NCI-H82 treated with DMSO at 0.1 percent for 48 hours (cell line): Measurements from ENCODE around the gene OR14I1.

ENCODE experiments used
- DNase-seq: peaks from one replicate; lab custom pipeline; 2025; ENCODE audit not compliant: unreplicated experiment; lab: John Stamatoyannopoulos, UW

OR14I1 gene

GRCh38 chr1:248702714-248703113 lies at the start of gene OR14I1:
OR14I1 (minus strand) TSS chr1:248702766.
- no peak for DNase-seq

GRCh38 chr1:248751635-248752034 lies 49.1 kb upstream of the OR14I1 start:
- no peak for DNase-seq

- DNase-seq = no peak
Observed at GRCh38 chr1:248751142-248751541, 48.6 kb upstream of the OR14I1 start.

GRCh38 chr1:248750496-248750895 lies 47.9 kb upstream of the OR14I1 start:
- no peak for DNase-seq

GRCh38 chr1:248748211-248748610 lies 45.6 kb upstream of the OR14I1 start:
- no peak for DNase-seq

GRCh38 chr1:248740876-248741275 lies 38.3 kb upstream of the OR14I1 start:
- DNase-seq = no peak

- no peak for DNase-seq
Observed at GRCh38 chr1:248739572-248740205, 37.1 kb upstream of the OR14I1 start.

GRCh38 chr1:248737457-248737856 lies 34.9 kb upstream of the OR14I1 start:
- DNase-seq = no peak

- DNase-seq = no peak
Observed at GRCh38 chr1:248736977-248737376, 34.4 kb upstream of the OR14I1 start.

- no peak for DNase-seq
Observed at GRCh38 chr1:248733566-248733965, 31.0 kb upstream of the OR14I1 start.

GRCh38 chr1:248730507-248731335 lies 28.2 kb upstream of the OR14I1 start:
- no peak for DNase-seq

- no peak for DNase-seq
Observed at GRCh38 chr1:248714248-248714647, 11.7 kb upstream of the OR14I1 start.

- DNase-seq = no peak
Observed at GRCh38 chr1:248710305-248710900, 7.8 kb upstream of the OR14I1 start.

- no peak for DNase-seq
Observed at GRCh38 chr1:248704606-248705005, 2.0 kb upstream of the OR14I1 start.

GRCh38 chr1:248703674-248704073 lies 1.1 kb upstream of the OR14I1 start:
- DNase-seq = no peak

- DNase-seq = no peak
Observed at GRCh38 chr1:248699099-248699498, 3.5 kb downstream of the OR14I1 start.

GRCh38 chr1:248697907-248698306 lies 4.7 kb downstream of the OR14I1 start:
- no peak for DNase-seq

- no peak for DNase-seq
Observed at GRCh38 chr1:248696774-248697173, 5.8 kb downstream of the OR14I1 start.

- DNase-seq = no peak
Observed at GRCh38 chr1:248696261-248696660, 6.3 kb downstream of the OR14I1 start.

- no peak for DNase-seq
Observed at GRCh38 chr1:248695451-248696132, 7.0 kb downstream of the OR14I1 start.

GRCh38 chr1:248691567-248692155 lies 10.9 kb downstream of the OR14I1 start:
- DNase-seq = no peak
